Measurements from ENCODE around the gene NSUN7.

GRCh38 chr4:40718586-40718985 is 31.2 kb upstream of the NSUN7 start:
- TF ChIP-seq CTCF (optimal IDR thresholded peaks at IDR 0.05 in 1 of 3, IDR thresholded peaks at IDR 0.05 in 1 of 3, conservative IDR thresholded peaks at IDR 0.05 in 1 of 3; ENCODE audit: extremely low read depth in 1 of 3, insufficient read depth in 2 of 3, low read length in 3 of 3) (no peak), EZH2 (IDR thresholded peaks at IDR 0.05; ENCODE audit: low read length) (no peak)

Measured in keratinocyte (primary cell).